Upper lobe of right lung (tissue), 1 donor: Measurements from ENCODE around the gene C1orf167. TPM values are rescaled to one million over a fixed set of nuclear protein-coding genes. Genes with fewer than 3 reads are reported as not detected.

ENCODE experiments used
- ATAC-seq: fragments of 200-7000 bp; cut with Tn5 transposase; one replicate; pipeline ENCODE4 v1.9.1; 2020; ENCODE audit warnings: mild to moderate bottlenecking, moderate library complexity
- DNase-seq: peaks from one replicate; pipeline ENCODE4 v3.0.0-alpha.2; 2020
- H3K27ac ChIP-seq: fragments of 200-600 bp; one replicate; pipeline ENCODE4 v1.8.0; 2022
- H3K27me3 ChIP-seq: fragments of 200-600 bp; one replicate; pipeline ENCODE4 v1.8.0; 2022; ENCODE audit warnings: mild to moderate bottlenecking
- H3K36me3 ChIP-seq: fragments of 200-600 bp; one replicate; pipeline ENCODE4 v1.8.0; 2022
- H3K4me1 ChIP-seq: fragments of 200-600 bp; one replicate; pipeline ENCODE4 v1.8.0; 2022
- H3K4me3 ChIP-seq: fragments of 200-600 bp; one replicate; pipeline ENCODE4 v1.8.0; 2022; ENCODE audit warnings: mild to moderate bottlenecking
- H3K9me3 ChIP-seq: fragments of 200-600 bp; one replicate; pipeline ENCODE4 v1.8.0; 2022
- intact Hi-C: fragments of 100-400 bp; cut with DNase I; formaldehyde crosslinking; loops from one replicate; pipeline ENCODE4 v1.11.0; 2022
- total RNA-seq: library from RNA; stranded (reverse); fragmentation: NEBNext Ultra II Directional; extraction: Animal tissue kit (Norgen Biotek cat#: 25700); gene quantifications from one replicate; pipeline ENCODE4 v1.2.1, GENCODE V29; 2021
- TF ChIP-seq, protein P1 (sequence below): fragments of 200-600 bp; IDR thresholded peaks from one replicate; pipeline ENCODE4 v1.8.0; 2022; ENCODE audit warnings: antibody characterized with exemption
- donor health status: DM: no; HTN: yes; CAD: no; lungs with severe emphysema.

The C1orf167 gene
- total RNA-seq, 1 donor from 2014 or later = 4.7 TPM

DNA sequence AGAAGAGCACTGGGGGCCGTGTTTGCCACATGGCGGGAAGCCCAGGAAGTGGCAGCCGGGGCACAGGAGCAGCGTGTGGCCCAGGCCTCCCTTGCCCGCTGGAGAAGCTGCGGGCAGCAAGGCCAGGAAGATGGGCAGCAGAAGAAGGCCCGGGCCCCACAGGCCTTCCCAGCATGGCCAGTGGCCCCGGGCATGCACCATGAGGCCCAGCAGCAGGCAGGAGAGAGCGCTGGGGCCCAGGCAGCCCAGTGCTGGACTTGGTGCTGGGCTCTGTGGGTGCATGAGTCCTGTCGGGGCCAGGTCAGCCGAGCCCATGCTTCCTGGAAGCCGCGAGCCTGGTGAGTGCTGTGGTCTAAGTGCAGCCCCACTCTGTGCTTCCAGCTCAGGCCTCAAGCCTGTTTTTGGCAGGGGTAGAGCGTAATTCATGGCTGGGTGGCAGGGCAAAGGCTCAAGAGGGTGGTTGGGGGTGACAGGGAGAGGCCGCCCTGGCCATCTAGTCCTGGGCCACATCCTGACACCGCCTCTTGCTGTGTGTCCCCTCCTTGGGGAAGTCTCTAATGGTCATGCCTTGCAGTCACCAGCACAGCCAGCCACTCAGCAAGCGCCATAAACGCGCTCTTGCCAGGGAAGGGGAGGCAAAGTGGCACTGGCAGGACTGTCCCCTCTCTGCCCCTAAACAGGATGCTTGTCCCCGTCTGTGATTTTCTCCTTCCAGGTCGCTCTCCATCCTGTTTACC is 22.4 kb downstream of the C1orf167 start:
- H3K36me3 ChIP-seq = no peaks in the 10 kb centered on the region
- TF ChIP-seq, protein P1, sequence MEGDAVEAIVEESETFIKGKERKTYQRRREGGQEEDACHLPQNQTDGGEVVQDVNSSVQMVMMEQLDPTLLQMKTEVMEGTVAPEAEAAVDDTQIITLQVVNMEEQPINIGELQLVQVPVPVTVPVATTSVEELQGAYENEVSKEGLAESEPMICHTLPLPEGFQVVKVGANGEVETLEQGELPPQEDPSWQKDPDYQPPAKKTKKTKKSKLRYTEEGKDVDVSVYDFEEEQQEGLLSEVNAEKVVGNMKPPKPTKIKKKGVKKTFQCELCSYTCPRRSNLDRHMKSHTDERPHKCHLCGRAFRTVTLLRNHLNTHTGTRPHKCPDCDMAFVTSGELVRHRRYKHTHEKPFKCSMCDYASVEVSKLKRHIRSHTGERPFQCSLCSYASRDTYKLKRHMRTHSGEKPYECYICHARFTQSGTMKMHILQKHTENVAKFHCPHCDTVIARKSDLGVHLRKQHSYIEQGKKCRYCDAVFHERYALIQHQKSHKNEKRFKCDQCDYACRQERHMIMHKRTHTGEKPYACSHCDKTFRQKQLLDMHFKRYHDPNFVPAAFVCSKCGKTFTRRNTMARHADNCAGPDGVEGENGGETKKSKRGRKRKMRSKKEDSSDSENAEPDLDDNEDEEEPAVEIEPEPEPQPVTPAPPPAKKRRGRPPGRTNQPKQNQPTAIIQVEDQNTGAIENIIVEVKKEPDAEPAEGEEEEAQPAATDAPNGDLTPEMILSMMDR = no peak
- DNase-seq = no peak
- H3K4me3 ChIP-seq = peak overlapping the region; percentile 35
- peaks cover 49% of the 10 kb centered on the region for H3K4me1 ChIP-seq
- ATAC-seq = no peak
- H3K27me3 ChIP-seq = no peaks in the 10 kb centered on the region
- H3K9me3 ChIP-seq = no peaks in the 10 kb centered on the region
- intact Hi-C loops = no loop called here
- peak overlapping the region; percentile 63 for H3K27ac ChIP-seq

- no peaks in the 10 kb centered on the region for H3K9me3 ChIP-seq
- DNase-seq (peak; percentile 88), ATAC-seq (peak; percentile 75)
- H3K27me3 ChIP-seq = no peaks in the 10 kb centered on the region
- TF ChIP-seq, protein P1 = peak; percentile 88
- H3K4me1 ChIP-seq = peaks cover 56% of the 10 kb centered on the region
- H3K4me3 ChIP-seq = peak overlapping the region; percentile 35
- intact Hi-C loops = no loop called here
- H3K27ac ChIP-seq = peak overlapping the region; percentile 63
- H3K36me3 ChIP-seq = no peaks in the 10 kb centered on the region
Measured at GRCh38 chr1:11784993-11785769, 23.2 kb downstream of the C1orf167 start.

GRCh38 chr1:11786168-11786567 is 24.2 kb downstream of the C1orf167 start:
- no peak for DNase-seq
- intact Hi-C loops = no loop called here
- no peaks in the 10 kb centered on the region for H3K36me3 ChIP-seq
- no peak overlapping the region for H3K27ac ChIP-seq
- no peak overlapping the region for H3K4me3 ChIP-seq
- H3K4me1 ChIP-seq = peaks cover 66% of the 10 kb centered on the region
- no peak for ATAC-seq
- H3K27me3 ChIP-seq = no peaks in the 10 kb centered on the region
- TF ChIP-seq, protein P1 = no peak
- no peaks in the 10 kb centered on the region for H3K9me3 ChIP-seq

DNA sequence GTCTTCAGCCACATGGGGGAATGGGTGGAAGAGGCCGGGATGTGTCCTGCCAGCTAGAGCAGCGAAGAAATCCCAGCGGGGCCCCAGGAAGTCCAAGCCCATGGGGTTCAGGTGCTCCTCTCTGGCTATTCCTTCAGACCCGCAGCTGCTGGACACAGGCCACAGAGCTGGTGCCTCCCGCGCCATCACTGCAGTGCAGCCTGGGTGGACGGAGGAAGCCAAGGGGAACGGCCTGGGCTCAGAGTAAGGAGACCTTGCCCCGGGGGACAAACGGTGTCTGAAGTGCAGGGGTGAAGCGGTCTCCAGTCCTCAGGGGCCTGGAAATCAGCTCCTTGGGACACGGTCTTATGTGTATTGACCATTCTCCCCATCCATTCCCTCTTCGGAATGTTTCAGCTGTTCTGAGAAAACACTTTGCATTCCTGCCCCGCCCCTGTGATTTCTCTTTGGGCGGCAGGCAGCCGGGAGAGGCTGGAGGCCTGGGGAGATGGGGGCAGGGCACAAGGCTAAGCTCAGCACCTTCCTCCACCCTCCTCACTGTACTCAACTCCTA is 25.3 kb downstream of the C1orf167 start:
- Histone ChIP-seq H3K4me3 (no peak overlapping the region), H3K27me3 (no peaks in the 10 kb centered on the region), H3K9me3 (no peaks in the 10 kb centered on the region), H3K36me3 (no peaks in the 10 kb centered on the region), H3K4me1 (peaks cover 77% of the 10 kb centered on the region), H3K27ac (peak overlapping the region; percentile 90)
- DNase-seq (peak; percentile 88), ATAC-seq (peak; percentile 75)
- TF ChIP-seq, protein P1 = no peak
- intact Hi-C loops = no loop called here

DNA sequence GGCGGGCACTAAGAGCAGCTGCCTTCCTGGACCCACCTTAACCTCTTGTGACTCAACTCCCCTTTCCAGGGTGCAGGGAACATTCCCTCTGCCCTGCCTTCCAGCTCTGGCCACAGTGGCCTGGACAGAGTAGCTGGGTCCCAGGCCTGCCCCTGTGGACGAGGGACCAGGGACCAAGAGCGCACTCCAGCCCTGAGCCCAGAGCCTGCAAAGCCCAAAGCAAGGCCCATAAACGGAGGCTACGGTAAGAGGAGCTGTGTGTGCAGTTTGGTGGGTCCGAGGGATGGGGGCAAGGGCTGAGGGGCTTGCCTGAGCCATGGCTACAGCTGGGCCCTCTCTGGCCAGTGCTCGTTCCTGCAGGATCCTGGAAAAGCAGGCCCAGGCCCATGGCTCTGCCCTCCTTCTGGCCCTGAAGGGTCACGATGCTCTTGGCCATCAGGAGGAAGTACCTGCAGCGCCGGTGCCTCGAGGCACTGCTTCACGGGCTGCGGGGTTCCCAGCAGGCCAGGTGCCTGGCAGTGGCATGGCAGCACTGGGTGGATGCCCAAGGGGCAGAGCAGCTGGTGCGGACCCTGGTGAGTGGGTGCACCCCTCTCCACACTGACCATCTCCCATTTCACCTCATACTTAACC is 25.9 kb downstream of the C1orf167 start:
- Histone ChIP-seq H3K4me1 (peaks cover 81% of the 10 kb centered on the region), H3K27me3 (no peaks in the 10 kb centered on the region), H3K9me3 (no peaks in the 10 kb centered on the region), H3K27ac (peak overlapping the region; percentile 90), H3K4me3 (no peak overlapping the region), H3K36me3 (no peaks in the 10 kb centered on the region)
- TF ChIP-seq, protein P1 = no peak
- intact Hi-C loops = no loop called here
- DNase-seq = no peak
- no peak for ATAC-seq
